ENCODE data around the gene DLX4. TPM values are rescaled to one million over a fixed set of nuclear protein-coding genes. Genes with fewer than 3 reads are reported as not detected.

The DLX4 gene
- total RNA-seq, 1 experiment from 2014 or later = 0.44 TPM

GRCh38 chr17:49987681-49988441 lies 18.9 kb downstream of the DLX4 start:
- DNase-seq (peak; percentile 69), ATAC-seq (peak; percentile 96)
- Histone ChIP-seq H3K27ac (ENCODE audit: low read length) (no peak overlapping the region), H2AFZ (ENCODE audit: low read length) (no peak overlapping the region), H3F3A (ENCODE audit: low read length, unreplicated experiment) (no peaks in the 10 kb centered on the region), H3K4me2 (ENCODE audit: low read length) (peak overlapping the region; percentile 21), H3K4me3 (ENCODE audit: low read length) (no peak overlapping the region), H3K9ac (ENCODE audit: low read length) (no peak overlapping the region), H4K20me1 (ENCODE audit: low read length) (no peaks in the 10 kb centered on the region), H3K4me1 (ENCODE audit: insufficient read depth, low read length) (peaks cover 8% of the 10 kb centered on the region), H3K9me3 (ENCODE audit: low read length) (no peaks in the 10 kb centered on the region), H3K9me2 (replicated peaks; ENCODE audit: low read length) (no peaks in the 10 kb centered on the region), H3K27me3 (ENCODE audit: low read length) (no peaks in the 10 kb centered on the region), H3K36me3 (ENCODE audit: low read depth, low read length) (no peaks in the 10 kb centered on the region), H3K79me2 (ENCODE audit: low read length) (no peaks in the 10 kb centered on the region)
- CTCF ChIA-PET = interaction anchor here (1.0 to 1.2 kb wide), 3 partner anchors 9 to 127 kb away, joined by 3 to 10 read pairs (median 4); no protein-coding TSS in a partner anchor
- POLR2A ChIA-PET (ENCODE audit: unreplicated experiment) = interaction anchor here (0.6 kb wide), 1 partner anchor 795 kb away, joined by 9 read pairs; no protein-coding TSS in a partner anchor
- TF ChIP-seq, protein P1, sequence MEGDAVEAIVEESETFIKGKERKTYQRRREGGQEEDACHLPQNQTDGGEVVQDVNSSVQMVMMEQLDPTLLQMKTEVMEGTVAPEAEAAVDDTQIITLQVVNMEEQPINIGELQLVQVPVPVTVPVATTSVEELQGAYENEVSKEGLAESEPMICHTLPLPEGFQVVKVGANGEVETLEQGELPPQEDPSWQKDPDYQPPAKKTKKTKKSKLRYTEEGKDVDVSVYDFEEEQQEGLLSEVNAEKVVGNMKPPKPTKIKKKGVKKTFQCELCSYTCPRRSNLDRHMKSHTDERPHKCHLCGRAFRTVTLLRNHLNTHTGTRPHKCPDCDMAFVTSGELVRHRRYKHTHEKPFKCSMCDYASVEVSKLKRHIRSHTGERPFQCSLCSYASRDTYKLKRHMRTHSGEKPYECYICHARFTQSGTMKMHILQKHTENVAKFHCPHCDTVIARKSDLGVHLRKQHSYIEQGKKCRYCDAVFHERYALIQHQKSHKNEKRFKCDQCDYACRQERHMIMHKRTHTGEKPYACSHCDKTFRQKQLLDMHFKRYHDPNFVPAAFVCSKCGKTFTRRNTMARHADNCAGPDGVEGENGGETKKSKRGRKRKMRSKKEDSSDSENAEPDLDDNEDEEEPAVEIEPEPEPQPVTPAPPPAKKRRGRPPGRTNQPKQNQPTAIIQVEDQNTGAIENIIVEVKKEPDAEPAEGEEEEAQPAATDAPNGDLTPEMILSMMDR (conservative IDR thresholded peaks at IDR 0.05; ENCODE audit: low read depth, low read length) = no peak
- TF ChIP-seq EZH2 (IDR thresholded peaks at IDR 0.05; ENCODE audit: low read length, unreplicated experiment) = no peak
- no peak for TF ChIP-seq EZH2phosphoT487 (IDR thresholded peaks at IDR 0.05; ENCODE audit: borderline replicate concordance, low read length)
- BruUV-seq (replicated peaks) = no TSS peak
- intact Hi-C loops (cut with micrococcal nuclease) = no loop called here

GRCh38 chr17:49989518-49989880 lies 20.5 kb downstream of the DLX4 start:
- Histone ChIP-seq H2AFZ (ENCODE audit: low read length) (no peak overlapping the region), H3K9me2 (replicated peaks; ENCODE audit: low read length) (no peaks in the 10 kb centered on the region), H3K27ac (ENCODE audit: low read length) (no peak overlapping the region), H3K79me2 (ENCODE audit: low read length) (no peaks in the 10 kb centered on the region), H4K20me1 (ENCODE audit: low read length) (no peaks in the 10 kb centered on the region), H3K4me3 (ENCODE audit: low read length) (no peak overlapping the region), H3K36me3 (ENCODE audit: low read depth, low read length) (no peaks in the 10 kb centered on the region), H3F3A (ENCODE audit: low read length, unreplicated experiment) (no peaks in the 10 kb centered on the region), H3K9me3 (ENCODE audit: low read length) (no peaks in the 10 kb centered on the region), H3K4me1 (ENCODE audit: insufficient read depth, low read length) (peaks cover 15% of the 10 kb centered on the region), H3K9ac (ENCODE audit: low read length) (no peak overlapping the region), H3K4me2 (ENCODE audit: low read length) (no peak overlapping the region), H3K27me3 (ENCODE audit: low read length) (peaks cover 8% of the 10 kb centered on the region)
- no TSS peak for BruUV-seq (replicated peaks)
- TF ChIP-seq EZH2phosphoT487 (IDR thresholded peaks at IDR 0.05; ENCODE audit: borderline replicate concordance, low read length) (no peak), EZH2 (IDR thresholded peaks at IDR 0.05; ENCODE audit: low read length, unreplicated experiment) (no peak)
- TF ChIP-seq, protein P1 (conservative IDR thresholded peaks at IDR 0.05; ENCODE audit: low read depth, low read length) = no peak
- CTCF ChIA-PET = no interaction called here
- ATAC-seq (no peak), DNase-seq (no peak)
- POLR2A ChIA-PET (ENCODE audit: unreplicated experiment) = no interaction called here
- intact Hi-C loops (cut with micrococcal nuclease) = no loop called here

GRCh38 chr17:49990331-49990730 lies 21.3 kb downstream of the DLX4 start:
- POLR2A ChIA-PET (ENCODE audit: unreplicated experiment) = interaction anchor here (0.7 kb wide), 1 partner anchor 37 kb away, joined by 4 read pairs; no protein-coding TSS in a partner anchor
- ATAC-seq = no peak
- peaks cover 12% of the 10 kb centered on the region for H3K27me3 ChIP-seq (ENCODE audit: low read length)

More at GRCh38 chr17:49990331-49990730, 21.3 kb downstream of the DLX4 start:
- no TSS peak for BruUV-seq (replicated peaks)
- no peak for TF ChIP-seq EZH2 (IDR thresholded peaks at IDR 0.05; ENCODE audit: low read length, unreplicated experiment)
- CTCF ChIA-PET = no interaction called here
- intact Hi-C loops (cut with micrococcal nuclease) = no loop called here
- Histone ChIP-seq H3K9me2 (replicated peaks; ENCODE audit: low read length) (no peaks in the 10 kb centered on the region), H3K4me3 (ENCODE audit: low read length) (no peak overlapping the region), H3K9ac (ENCODE audit: low read length) (no peak overlapping the region), H3K4me1 (ENCODE audit: insufficient read depth, low read length) (peaks cover 20% of the 10 kb centered on the region), H3K79me2 (ENCODE audit: low read length) (no peaks in the 10 kb centered on the region), H2AFZ (ENCODE audit: low read length) (no peak overlapping the region), H4K20me1 (ENCODE audit: low read length) (no peaks in the 10 kb centered on the region), H3K9me3 (ENCODE audit: low read length) (no peaks in the 10 kb centered on the region), H3K4me2 (ENCODE audit: low read length) (no peak overlapping the region), H3K27ac (ENCODE audit: low read length) (no peak overlapping the region), H3F3A (ENCODE audit: low read length, unreplicated experiment) (no peaks in the 10 kb centered on the region), H3K36me3 (ENCODE audit: low read depth, low read length) (no peaks in the 10 kb centered on the region)
- no peak for DNase-seq
